T-cell (primary cell): ENCODE data around the gene GPSM1. TPM values are rescaled to one million over a fixed set of nuclear protein-coding genes. Genes with fewer than 3 reads are reported as not detected.

Experiments used
- ATAC-seq, 4 experiments: fragments of 200-7000 bp in 3 of 4; fragments of 150-1000 bp in 1 of 4; cut with Tn5 transposase; replicated peaks in 1 of 4; 1 replicate in 3 of 4; 2 replicates in 1 of 4; pipeline ENCODE4 v1.10.0; 2021; ENCODE audit warnings: moderate library complexity in 3 of 4, mild to moderate bottlenecking in 2 of 4, moderate number of reproducible peaks in 1 of 4
- CTCF ChIA-PET, 2 donors: fragments of 300-600 bp; sonication (Branson Sonifier 250); formaldehyde crosslinking; loops; one replicate each; lab custom pipeline; 2022; ENCODE audit warnings: antibody characterized with exemption in 2 of 2; lab: Charles Lee
- POLR2A ChIA-PET, 2 donors: fragments of 300-600 bp; sonication (Branson Sonifier 250); formaldehyde crosslinking; loops; one replicate each; lab custom pipeline; 2022; ENCODE audit warnings: antibody characterized with exemption in 2 of 2; lab: Charles Lee
- DNase-seq, 35 experiments: peaks; one replicate each; pipeline versions ENCODE4 v3.0.0 to v3.0.0-alpha.2; 2013 to 2023
- H3K27ac ChIP-seq: one replicate; pipeline ENCODE4 v1.5.1; 2013; ENCODE audit warnings: low read length
- H3K27me3 ChIP-seq, 2 experiments: replicated peaks in 1 of 2; 1 replicate in 1 of 2; 2 replicates in 1 of 2; pipeline versions ENCODE4 v1.6.1 to v1.7.0; 2013; ENCODE audit warnings: low read length in 1 of 2, mixed read lengths in 1 of 2; ENCODE audit not compliant: control insufficient read depth in 2 of 2, insufficient read depth in 2 of 2; ENCODE audit errors: extremely low read depth in 1 of 2
- H3K36me3 ChIP-seq, 2 donors: 1 replicate in 1 of 2; 2 replicates in 1 of 2; pipeline versions ENCODE4 v1.6.1 to v1.7.0; 2013; ENCODE audit warnings: low read length in 1 of 2; ENCODE audit not compliant: control insufficient read depth in 2 of 2, insufficient read depth in 1 of 2; ENCODE audit errors: extremely low read depth in 1 of 2
- H3K4me1 ChIP-seq, 2 experiments: 1 replicate in 1 of 2; 2 replicates in 1 of 2; pipeline versions ENCODE4 v1.6.1 to v1.7.0; 2013; ENCODE audit warnings: low read length in 2 of 2, mixed read lengths in 1 of 2; ENCODE audit not compliant: insufficient read depth in 2 of 2, control insufficient read depth in 1 of 2; ENCODE audit errors: extremely low read depth in 1 of 2
- H3K4me3 ChIP-seq, 2 donors: 1 replicate in 1 of 2; 2 replicates in 1 of 2; pipeline versions ENCODE4 v1.5.1 to v1.7.0; 2013; ENCODE audit warnings: mild to moderate bottlenecking in 2 of 2, low read length in 1 of 2, moderate library complexity in 1 of 2; ENCODE audit not compliant: control insufficient read depth in 1 of 2; ENCODE audit errors: extremely low read depth in 1 of 2
- H3K9me3 ChIP-seq: 2 replicates; pipeline ENCODE4 v1.7.0; 2013
- H3K27ac Mint-ChIP-seq, 2 donors: one replicate each; pipeline ENCODE4 v1.8.0; 2020 to 2021; ENCODE audit warnings: mild to moderate bottlenecking in 2 of 2, mixed read lengths in 2 of 2
- H3K27me3 Mint-ChIP-seq, 2 donors: one replicate each; pipeline ENCODE4 v1.8.0; 2021 to 2022; ENCODE audit warnings: mixed read lengths in 2 of 2
- H3K36me3 Mint-ChIP-seq: one replicate; pipeline ENCODE4 v1.8.0; 2021; ENCODE audit warnings: mixed read lengths
- H3K4me1 Mint-ChIP-seq, 3 donors: one replicate each; pipeline ENCODE4 v1.8.0; 2020 to 2022; ENCODE audit warnings: mixed read lengths in 3 of 3, mild to moderate bottlenecking in 1 of 3
- H3K4me3 Mint-ChIP-seq, 3 donors: one replicate each; pipeline ENCODE4 v1.8.0; 2020 to 2022; ENCODE audit warnings: mild to moderate bottlenecking in 3 of 3, mixed read lengths in 3 of 3, moderate library complexity in 3 of 3
- H3K9me3 Mint-ChIP-seq, 3 donors: one replicate each; pipeline ENCODE4 v1.8.0; 2020 to 2022; ENCODE audit warnings: mixed read lengths in 3 of 3
- WGBS: methylation state at CpG from one replicate; pipeline ENCODE4 v1.1.5; 2013; ENCODE audit warnings: missing lambda C conversion rate; ENCODE audit not compliant: insufficient coverage; 5-methylcytosine and 5-hydroxymethylcytosine counted together
- total RNA-seq, 35 experiments: library from RNA in 6 of 35; stranded (reverse) in 6 of 35; fragments of 120-200 nt in 1 of 35; gene quantifications; one replicate each; pipeline versions ENCODE4 v1.2.1 to v1.2.4 and lab custom pipeline; 2013 to 2026

The GPSM1 gene
- total RNA-seq, 5 donors from 2014 or later (not counting 1 experiment from before 2014, with no cell fraction given): 8.6 to 11.5 (median 9.7) TPM

DNA sequence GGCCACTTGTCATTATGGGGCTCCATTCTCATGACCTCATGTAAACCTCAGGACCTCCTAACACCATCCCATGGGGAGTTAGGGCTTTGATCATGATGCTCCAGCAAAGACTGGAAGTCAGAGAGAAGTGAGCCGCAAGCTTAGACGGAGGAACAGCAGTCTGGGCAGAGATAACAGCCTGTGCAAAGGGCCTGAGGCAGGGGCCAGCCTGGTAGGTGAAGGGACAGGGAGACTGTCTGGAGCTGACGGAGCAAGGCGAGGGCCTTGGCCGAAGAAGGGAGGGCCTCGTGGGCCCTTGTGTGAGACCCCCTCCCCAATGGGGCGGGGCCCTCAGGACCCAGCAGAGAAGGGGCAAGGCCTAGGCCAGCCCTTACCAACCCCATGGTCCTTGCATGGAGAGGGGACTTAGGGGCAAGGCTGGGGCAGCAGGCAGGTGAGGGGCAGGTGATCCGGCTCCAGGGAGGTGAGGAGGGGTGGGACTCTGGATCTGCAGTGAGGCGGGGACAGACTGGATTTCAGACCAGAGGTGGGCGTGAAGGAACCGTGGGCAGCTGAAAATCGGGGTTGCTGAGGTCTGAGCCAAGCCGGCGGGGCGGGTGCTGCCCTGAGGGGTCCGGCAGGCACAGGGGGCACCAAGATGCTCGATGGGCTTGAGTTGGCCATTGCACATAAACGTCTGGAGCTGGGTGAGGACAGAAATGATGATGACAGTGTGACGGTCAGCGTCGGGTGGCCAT is 17.4 kb downstream of the GPSM1 start:
- Mint-ChIP-seq H3K36me3 (no peaks in the 10 kb centered on the region), H3K27me3 (no peaks in the 10 kb centered on the region), H3K4me3 (no peak overlapping the region), H3K4me1 (peaks cover 0 to 2% (median 0%) of the 10 kb centered on the region in 3 donors), H3K9me3 (no peaks in the 10 kb centered on the region), H3K27ac (no peak overlapping the region)
- Histone ChIP-seq H3K9me3 (no peaks in the 10 kb centered on the region), H3K27me3 (no peaks in the 10 kb centered on the region), H3K36me3 (no peaks in the 10 kb centered on the region), H3K4me3 (no peak overlapping the region), H3K4me1 (peaks cover 0 to 7% of the 10 kb centered on the region in 2 experiments), H3K27ac (no peak overlapping the region)
- 80% methylated on average over 16 of the region's 21 CpGs for WGBS
- ATAC-seq: no peak
- ChIA-PET POLR2A (no interaction called here), CTCF (no interaction called here)
- no peak for DNase-seq

DNA sequence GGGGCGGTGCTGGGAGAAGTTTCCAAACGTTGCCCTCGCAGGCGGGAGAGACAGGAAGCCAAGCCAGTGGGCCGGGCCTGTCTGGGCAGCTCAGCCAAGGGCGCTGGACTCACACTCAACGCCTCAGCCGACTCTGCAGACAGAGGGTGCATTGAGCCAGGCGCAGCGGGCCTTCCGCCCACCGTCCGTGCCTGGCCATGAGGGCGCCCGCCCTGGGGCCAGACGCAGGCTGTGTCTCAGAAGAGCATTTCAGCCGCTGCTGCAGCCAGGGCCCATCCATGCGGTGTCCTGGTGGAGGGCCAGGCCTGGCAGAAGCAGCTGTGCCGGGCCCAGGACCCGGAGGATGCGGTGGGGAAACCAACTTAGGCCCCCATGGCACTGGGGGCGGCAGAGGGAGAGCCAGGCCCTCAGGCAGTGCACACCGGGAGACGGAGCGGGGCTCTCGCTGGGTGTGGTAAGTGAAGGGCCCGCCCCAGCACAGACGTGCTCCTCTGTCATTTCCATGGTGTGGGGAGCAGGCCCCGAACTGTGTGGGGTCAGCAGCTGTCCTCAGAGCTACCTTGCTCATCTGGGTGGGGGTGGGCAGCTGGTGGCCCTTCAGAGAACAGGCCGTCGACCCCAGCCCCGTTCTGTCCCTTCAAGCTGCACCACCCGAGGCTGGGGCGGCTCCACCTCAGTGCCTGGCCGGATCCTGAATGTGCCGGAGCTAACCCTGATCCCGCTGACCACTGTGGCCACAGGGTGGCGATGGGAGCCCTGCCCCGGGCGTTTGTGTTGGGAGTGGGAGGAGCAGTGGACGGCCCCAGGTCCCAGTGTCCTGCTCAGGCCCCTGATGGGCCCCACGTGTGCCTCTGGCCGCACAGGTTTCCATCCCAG is 18.2 kb downstream of the GPSM1 start:
- DNase-seq (no peak), ATAC-seq (no peak)
- Mint-ChIP-seq H3K4me1 (peaks cover 0 to 2% (median 0%) of the 10 kb centered on the region in 3 donors), H3K36me3 (no peaks in the 10 kb centered on the region), H3K27ac (no peak overlapping the region), H3K27me3 (no peaks in the 10 kb centered on the region), H3K9me3 (no peaks in the 10 kb centered on the region), H3K4me3 (no peak overlapping the region)
- 85% methylated on average over 40 of the region's 43 CpGs for WGBS
- Histone ChIP-seq H3K4me1 (peaks cover 0 to 7% of the 10 kb centered on the region in 2 experiments), H3K27ac (no peak overlapping the region), H3K9me3 (no peaks in the 10 kb centered on the region), H3K27me3 (no peaks in the 10 kb centered on the region), H3K4me3 (no peak overlapping the region), H3K36me3 (no peaks in the 10 kb centered on the region)
- POLR2A ChIA-PET: interaction anchor here in 1 of 2 donors (0.5 kb wide), 1 partner anchor 538 kb away, joined by 3 read pairs; no protein-coding TSS in a partner anchor
- CTCF ChIA-PET: no interaction called here

DNA sequence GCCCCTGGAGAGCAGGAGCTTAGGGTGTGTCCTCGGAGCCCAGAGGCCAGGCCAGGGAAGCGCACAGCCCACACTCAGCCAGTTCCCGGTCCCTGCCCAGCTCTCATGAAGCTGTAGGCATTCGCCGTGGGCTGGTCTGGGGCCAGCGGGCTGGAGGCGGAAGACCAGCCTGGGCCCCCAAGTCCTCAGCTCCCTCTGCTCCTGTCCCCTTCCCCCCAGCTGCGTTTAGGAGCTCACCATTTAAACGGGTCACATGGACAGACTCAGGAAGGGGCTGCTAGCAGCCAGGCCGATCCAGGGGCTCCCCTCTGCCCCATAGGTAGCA is 18.8 kb downstream of the GPSM1 start:
- H3K27ac ChIP-seq: no peak overlapping the region
- Mint-ChIP-seq H3K27ac (no peak overlapping the region), H3K36me3 (no peaks in the 10 kb centered on the region), H3K4me1 (peaks cover 0 to 2% (median 0%) of the 10 kb centered on the region in 3 donors), H3K9me3 (no peaks in the 10 kb centered on the region), H3K27me3 (no peaks in the 10 kb centered on the region), H3K4me3 (no peak overlapping the region)
- DNase-seq (no peak), ATAC-seq (no peak)
- WGBS: 82% methylated on average over 9 of the region's 10 CpGs
- peaks cover 0 to 7% of the 10 kb centered on the region in 2 experiments for H3K4me1 ChIP-seq
- H3K9me3 ChIP-seq: no peaks in the 10 kb centered on the region
- ChIA-PET CTCF (no interaction called here), POLR2A (interaction anchor here in 1 of 2 donors (0.5 kb wide), 1 partner anchor 537 kb away, joined by 3 read pairs; no protein-coding TSS in a partner anchor)
- no peaks in the 10 kb centered on the region for H3K36me3 ChIP-seq
- H3K4me3 ChIP-seq: no peak overlapping the region
- no peaks in the 10 kb centered on the region for H3K27me3 ChIP-seq

DNA sequence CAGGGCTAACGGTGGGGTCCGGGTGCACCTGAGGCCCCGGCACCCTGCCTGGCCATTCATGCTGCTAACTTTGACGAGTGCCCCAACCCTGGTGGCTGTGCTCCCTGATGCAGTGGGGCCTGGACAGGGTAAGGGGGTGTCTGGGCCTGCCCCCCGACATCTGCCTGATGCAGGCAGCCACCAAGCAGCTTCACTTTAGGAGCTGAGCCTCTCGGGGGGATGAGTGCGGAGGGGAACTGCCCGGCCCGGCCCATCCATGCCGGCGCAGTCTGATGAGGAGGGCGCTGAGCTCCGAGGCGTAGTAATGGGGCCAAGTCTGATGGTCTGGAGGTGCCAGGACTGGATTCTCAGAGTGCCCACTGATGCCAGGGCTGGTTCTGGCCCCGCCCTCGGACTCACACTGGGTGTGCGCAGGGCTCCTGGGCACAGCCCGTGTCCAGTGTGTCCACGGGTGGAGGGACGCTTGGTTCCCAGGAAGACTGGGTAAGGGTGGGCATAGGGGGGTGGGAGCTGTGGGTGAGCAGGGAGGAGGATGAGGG is 19.7 kb downstream of the GPSM1 start:
- WGBS: 93% methylated on average over 16 of the region's 20 CpGs
- no peaks in the 10 kb centered on the region for H3K27me3 Mint-ChIP-seq
- Histone ChIP-seq H3K36me3 (no peaks in the 10 kb centered on the region), H3K9me3 (no peaks in the 10 kb centered on the region), H3K4me3 (no peak overlapping the region), H3K27ac (no peak overlapping the region), H3K27me3 (no peaks in the 10 kb centered on the region), H3K4me1 (peaks cover 0 to 7% of the 10 kb centered on the region in 2 experiments)
- ChIA-PET POLR2A (no interaction called here), CTCF (no interaction called here)
- no peaks in the 10 kb centered on the region for H3K36me3 Mint-ChIP-seq
- H3K4me3 Mint-ChIP-seq: no peak overlapping the region
- no peaks in the 10 kb centered on the region for H3K9me3 Mint-ChIP-seq
- DNase-seq (no peak), ATAC-seq (no peak)
- no peak overlapping the region for H3K27ac Mint-ChIP-seq
- peaks cover 0 to 2% (median 0%) of the 10 kb centered on the region in 3 donors for H3K4me1 Mint-ChIP-seq

DNA sequence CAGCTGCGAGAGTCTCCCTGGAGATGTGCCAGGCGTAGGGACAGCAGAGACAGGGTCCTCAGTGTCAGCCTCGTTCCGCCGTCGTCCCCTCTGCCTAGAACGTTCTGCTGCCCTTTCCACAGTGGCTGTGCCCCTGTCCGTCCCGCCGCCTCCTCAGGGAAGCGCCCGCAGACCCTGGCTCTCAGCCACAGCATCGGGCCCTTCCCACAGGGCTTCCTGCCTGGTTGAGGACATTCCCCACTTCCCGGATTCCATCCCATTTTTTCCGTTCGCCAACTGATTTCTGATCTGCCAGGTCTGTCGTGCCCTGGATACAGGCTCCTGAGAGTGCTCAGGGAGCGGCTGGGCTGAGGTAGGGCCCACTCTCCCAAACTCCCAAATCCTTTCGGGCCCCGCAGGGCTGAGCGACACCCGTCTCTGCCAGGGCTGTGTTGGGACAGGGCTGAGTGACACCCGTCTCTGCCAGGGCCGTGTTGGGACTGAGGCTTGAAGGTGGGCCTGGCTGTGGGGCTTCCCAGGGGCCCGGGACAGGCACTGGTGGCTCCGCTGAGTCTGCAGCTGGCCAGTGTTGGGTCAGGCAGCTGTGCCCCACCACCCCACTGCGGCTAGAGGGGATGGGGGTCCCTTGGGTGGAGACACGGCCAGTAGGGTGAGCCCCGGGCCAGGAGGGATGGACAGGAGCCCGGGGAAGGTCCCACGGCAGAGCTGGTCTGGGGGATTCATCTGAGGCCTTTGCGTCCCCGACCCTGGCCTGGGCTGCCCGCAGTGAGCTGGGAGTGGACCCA is 20.3 kb downstream of the GPSM1 start:
- Mint-ChIP-seq H3K4me1 (peaks cover 0 to 2% (median 0%) of the 10 kb centered on the region in 3 donors), H3K27ac (no peak overlapping the region), H3K4me3 (no peak overlapping the region), H3K9me3 (no peaks in the 10 kb centered on the region), H3K27me3 (no peaks in the 10 kb centered on the region), H3K36me3 (no peaks in the 10 kb centered on the region)
- Histone ChIP-seq H3K27ac (no peak overlapping the region), H3K27me3 (no peaks in the 10 kb centered on the region), H3K4me1 (peaks cover 0 to 6% of the 10 kb centered on the region in 2 experiments), H3K36me3 (no peaks in the 10 kb centered on the region), H3K4me3 (no peak overlapping the region), H3K9me3 (no peaks in the 10 kb centered on the region)
- ChIA-PET CTCF (no interaction called here), POLR2A (no interaction called here)
- ATAC-seq (no peak), DNase-seq (no peak)
- 86% methylated on average over 28 of the region's 34 CpGs for WGBS

DNA sequence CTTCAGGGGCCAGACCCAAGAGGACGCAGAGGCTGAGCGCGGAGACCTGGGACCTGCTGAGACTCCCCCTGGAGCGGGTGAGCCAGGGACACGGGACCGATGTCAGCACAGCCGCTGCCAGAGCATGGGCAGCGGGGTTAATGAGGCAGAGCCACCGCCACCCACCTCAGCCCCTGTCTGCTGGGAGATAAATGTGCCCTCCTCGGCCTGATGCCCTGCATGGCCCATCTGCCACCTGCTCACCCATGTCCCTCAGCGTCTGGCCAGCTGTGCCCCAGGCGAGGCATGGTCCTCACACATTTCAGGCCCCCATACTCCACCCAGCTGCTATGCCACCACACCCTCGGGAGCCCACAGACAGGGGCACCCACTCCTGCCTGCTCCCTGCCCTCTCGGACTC is 21.4 kb downstream of the GPSM1 start:
- Mint-ChIP-seq H3K27ac (no peak overlapping the region), H3K27me3 (no peaks in the 10 kb centered on the region), H3K9me3 (no peaks in the 10 kb centered on the region), H3K4me3 (no peak overlapping the region), H3K4me1 (no peaks in the 10 kb centered on the region), H3K36me3 (no peaks in the 10 kb centered on the region)
- ChIA-PET CTCF (no interaction called here), POLR2A (no interaction called here)
- H3K4me3 ChIP-seq: no peak overlapping the region
- no peaks in the 10 kb centered on the region for H3K27me3 ChIP-seq
- no peak for DNase-seq
- no peaks in the 10 kb centered on the region for H3K9me3 ChIP-seq
- no peak for ATAC-seq
- 85% methylated on average over 14 of the region's 14 CpGs for WGBS
- H3K4me1 ChIP-seq: no peaks in the 10 kb centered on the region
- H3K36me3 ChIP-seq: no peaks in the 10 kb centered on the region
- no peak overlapping the region for H3K27ac ChIP-seq
